K562 (cell line): ENCODE data around the gene PGGHG. TPM values are rescaled to one million over a fixed set of nuclear protein-coding genes. Genes with fewer than 3 reads are reported as not detected.
"Not testable (repeated sequence)": the region's sequence is repeated elsewhere in the genome, so short reads cannot be mapped to it uniquely, and the experiment has no call there.

Experiments
- ATF1 ChIP-seq, 2 experiments: fragments of 450-650 bp in 1 of 2; IDR thresholded peaks; 2 replicates each; pipeline ENCODE4 v1.6.1; 2016; ENCODE audit warnings: missing compliant biosample characterization in 1 of 2, missing genetic modification characterization in 1 of 2
- BRD9 ChIP-seq: fragments of 450-650 bp; IDR thresholded peaks from 2 replicates; pipeline ENCODE4 v1.6.1; 2018; ENCODE audit warnings: low read depth; ENCODE audit not compliant: partially characterized antibody
- CUX1 ChIP-seq: fragments of 200-800 bp; sonication (Bioruptor generic); IDR thresholded peaks from 2 replicates; pipeline ENCODE4 v1.6.1; 2016; ENCODE audit warnings: missing genetic modification characterization, missing compliant biosample characterization
- GATA2 ChIP-seq: sonication (generic); formaldehyde crosslinking; IDR thresholded peaks from 2 replicates; pipeline ENCODE4 v1.4.0; 2020; ENCODE audit warnings: mild to moderate bottlenecking, missing genetic modification reagents
- MAFK ChIP-seq: IDR thresholded peaks from 2 replicates; pipeline ENCODE4 v1.6.1; 2011; ENCODE audit warnings: low read length, improper control_type of control experiment
- NR2C1 ChIP-seq, 2 experiments: fragments of 450-650 bp; IDR thresholded peaks; 2 replicates each; pipeline ENCODE4 v1.6.1; 2017; ENCODE audit warnings: mild to moderate bottlenecking in 2 of 2, antibody characterized with exemption in 1 of 2, inconsistent platforms in 1 of 2, missing compliant biosample characterization in 1 of 2, missing genetic modification characterization in 1 of 2
- POLR2B ChIP-seq: fragments of 450-650 bp; IDR thresholded peaks from 2 replicates; pipeline ENCODE4 v1.6.1; 2018; ENCODE audit warnings: low read depth; ENCODE audit not compliant: partially characterized antibody
- SMARCE1 ChIP-seq: fragments of 450-650 bp; IDR thresholded peaks from 2 replicates; pipeline ENCODE4 v1.7.1; 2016; ENCODE audit warnings: mild to moderate bottlenecking
- TOE1 ChIP-seq, 2 experiments: fragments of 450-650 bp in 1 of 2; sonication (generic) in 1 of 2; formaldehyde crosslinking in 1 of 2; IDR thresholded peaks; 2 replicates each; pipeline versions ENCODE4 v1.7.1 to v1.8.0; 2016 to 2022; ENCODE audit warnings: borderline replicate concordance in 2 of 2, mild to moderate bottlenecking in 2 of 2, antibody characterized with exemption in 1 of 2, inconsistent platforms in 1 of 2, low read depth in 1 of 2, missing genetic modification reagents in 1 of 2, moderate library complexity in 1 of 2
- ZFX ChIP-seq: sonication (generic); formaldehyde crosslinking; IDR thresholded peaks from 2 replicates; pipeline ENCODE4 v1.8.0; 2022; ENCODE audit warnings: mild to moderate bottlenecking, missing genetic modification reagents, moderate library complexity
- ZNF395 ChIP-seq: fragments of 200-800 bp; sonication (Bioruptor generic); IDR thresholded peaks from 2 replicates; pipeline ENCODE4 v1.6.1; 2017; ENCODE audit warnings: missing genetic modification characterization, missing compliant biosample characterization
- polyA plus RNA-seq, 8 experiments: library from polyadenylated mRNA; depleted of rRNA in 4 of 8; stranded (reverse) in 5 of 8; unstranded in 3 of 8; fragments of >200 nt; fragmentation: Nextera tagmentation in 2 of 8; fragmentation: Illumina TruSeq in 1 of 8; extraction: Ambion mirVana in 2 of 8; extraction: Trizol in 1 of 8; gene quantifications; 2 replicates each; pipeline versions ENCODE4 v1.2.1 to v1.2.3, GENCODE V29; 2011 to 2014; ENCODE audit warnings: inconsistent platforms in 1 of 8, missing spikeins in 1 of 8
- total RNA-seq, 7 experiments: library from RNA; depleted of rRNA in 6 of 7; stranded (reverse); fragments of >200 nt in 6 of 7; fragmentation: Illumina TruSeq in 2 of 7; extraction: Trizol in 2 of 7; gene quantifications; 2 replicates each; pipeline versions ENCODE4 v1.2.1 to v1.2.3, GENCODE V29; 2011 to 2021; ENCODE audit warnings: low replicate concordance in 1 of 7
- TF ChIP-seq, protein P1 (sequence below), 2 experiments: IDR thresholded peaks; 2 replicates each; pipeline ENCODE4 v1.6.1; 2011; ENCODE audit warnings: borderline replicate concordance in 1 of 2, control low read depth in 1 of 2, low read depth in 1 of 2, low read length in 1 of 2, mild to moderate bottlenecking in 1 of 2, mixed read lengths in 1 of 2, moderate library complexity in 1 of 2; ENCODE audit not compliant: insufficient read depth in 1 of 2, insufficient read length in 1 of 2, poor library complexity in 1 of 2, severe bottlenecking in 1 of 2; ENCODE audit errors: extremely low read depth in 1 of 2

Gene PGGHG
- total and polyA plus RNA-seq, 9 of the 15 experiments (the other 6 are each of a cell fraction or from before 2014, with no cell fraction given), result 0.38 to 85.1 (median 18.1) TPM

- TF ChIP-seq CUX1 (CRISPR knock-in tag) (peak; percentile 84), MAFK (peak; percentile 68), ZNF395 (0 out of 2 replicates have a peak, but pooled peaks have one; percentile 26), ZFX (CRISPR knock-in tag) (peak; percentile 55), BRD9 (peak; percentile 57), GATA2 (CRISPR knock-in tag) (peak; percentile 43; the same call in 1 of the 2 replicates), SMARCE1 (0 out of 2 replicates have a peak, but pooled peaks have one; percentile 64), POLR2B (peak; percentile 42), ATF1 (tag; IDR thresholded peaks at IDR 0.05) (peak; percentile 59), TOE1 (IDR thresholded peaks at IDR 0.05; ENCODE audit: borderline replicate concordance) (peak; percentile 99), NR2C1 (IDR thresholded peaks at IDR 0.05) (peak; percentile 39; the same call in 1 of the 2 replicates)
- TF ChIP-seq, protein P1, sequence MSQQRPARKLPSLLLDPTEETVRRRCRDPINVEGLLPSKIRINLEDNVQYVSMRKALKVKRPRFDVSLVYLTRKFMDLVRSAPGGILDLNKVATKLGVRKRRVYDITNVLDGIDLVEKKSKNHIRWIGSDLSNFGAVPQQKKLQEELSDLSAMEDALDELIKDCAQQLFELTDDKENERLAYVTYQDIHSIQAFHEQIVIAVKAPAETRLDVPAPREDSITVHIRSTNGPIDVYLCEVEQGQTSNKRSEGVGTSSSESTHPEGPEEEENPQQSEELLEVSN (IDR thresholded peaks at IDR 0.05; ENCODE audit: borderline replicate concordance in 1 of 2, extremely low read depth in 1 of 2, insufficient read depth in 1 of 2, insufficient read length in 1 of 2, low read depth in 1 of 2, low read length in 1 of 2, poor library complexity in 1 of 2, severe bottlenecking in 1 of 2), result peak in 1 of 2 experiments; percentile 37
- TF ChIP-seq ATF1 (CRISPR knock-in tag; IDR thresholded peaks at IDR 0.05); TOE1 (CRISPR knock-in tag; IDR thresholded peaks at IDR 0.05; ENCODE audit: borderline replicate concordance, low read depth); NR2C1 (tag; IDR thresholded peaks at IDR 0.05): not testable (repeated sequence)
Observed at GRCh38 chr11:324593-325517, 35.9 kb downstream of the PGGHG start (continued).
